ENCODE measurements around the gene PPP1R18. TPM values are rescaled to one million over a fixed set of nuclear protein-coding genes. Genes with fewer than 3 reads are reported as not detected.

PPP1R18 gene
- total and polyA plus RNA-seq, 9 of the 15 experiments (the other 6 are each of a cell fraction or from before 2014, with no cell fraction given): 12.0 to 99.2 (median 42.6) TPM

DNA sequence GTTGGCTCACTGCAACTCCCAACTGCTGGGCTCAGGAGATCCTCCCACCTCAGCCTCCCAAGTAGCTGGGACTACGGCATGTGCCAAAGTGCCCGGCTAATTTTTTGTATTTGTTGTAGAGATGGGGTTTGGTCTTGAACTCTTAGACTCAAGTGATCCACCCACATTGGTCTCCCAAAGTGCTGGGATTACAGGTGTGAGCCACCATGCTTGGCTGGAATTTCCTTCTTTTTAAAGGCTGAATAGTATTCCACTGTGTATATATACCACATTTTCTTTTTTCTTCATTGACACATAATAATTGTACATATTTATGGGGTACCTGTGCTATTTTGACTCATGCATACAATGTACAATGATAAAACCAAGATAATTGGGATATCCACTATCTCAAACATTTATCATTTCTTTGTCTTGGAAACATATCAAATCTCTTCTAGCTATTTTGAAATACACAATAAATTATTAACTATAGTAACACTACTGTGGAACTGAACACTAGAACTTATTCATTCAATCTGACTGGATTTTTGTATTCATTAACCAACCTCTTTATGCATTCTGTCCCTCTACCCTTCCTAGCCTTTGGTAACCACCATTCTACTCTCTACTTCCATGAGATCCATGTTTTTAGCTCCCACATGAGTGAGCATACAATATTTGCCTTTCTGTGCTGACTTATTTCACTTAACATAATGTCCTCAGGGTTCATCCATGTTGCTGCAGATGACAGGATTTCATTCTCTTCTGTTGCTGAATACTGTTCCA, 22.8 kb upstream of the PPP1R18 start:
- Histone ChIP-seq H3K36me3 (ENCODE audit: control insufficient read depth, insufficient read depth, low read length) (peaks cover 90% of the 10 kb centered on the region), H3K4me1 (replicated peaks in 1 of 2; ENCODE audit: control insufficient read depth in 2 of 2, insufficient read depth in 2 of 2, low read length in 2 of 2) (no peaks in the 10 kb centered on the region; a peak in 1 of 5 replicates), H3K4me2 (ENCODE audit: insufficient read depth, low read length) (no peak overlapping the region), H3K9me1 (ENCODE audit: control insufficient read depth, insufficient read depth, low read length) (no peaks in the 10 kb centered on the region), H2AFZ (ENCODE audit: low read depth, low read length) (no peak overlapping the region), H4K20me1 (replicated peaks; ENCODE audit: control insufficient read depth, insufficient read depth, low read length) (no peaks in the 10 kb centered on the region), H3K79me2 (ENCODE audit: control insufficient read depth, insufficient read depth, low read length) (peaks cover 4% of the 10 kb centered on the region; the same call in 1 of the 3 replicates), H3K27ac (ENCODE audit: extremely low read depth, low read depth, low read length) (no peak overlapping the region), H3K4me3 (no peak overlapping the region), H3K9ac (ENCODE audit: insufficient read depth in 1 of 2, low read depth in 2 of 2, low read length in 2 of 2) (no peak overlapping the region), H3K9me3 (replicated peaks; ENCODE audit: control insufficient read depth, insufficient read depth, low read depth, low read length) (no peaks in the 10 kb centered on the region), H3K27me3 (ENCODE audit: control insufficient read depth in 2 of 2, insufficient read depth in 2 of 2, low read length in 2 of 2) (no peaks in the 10 kb centered on the region)
- no peak for FAIRE-seq
- WGBS (ENCODE audit: insufficient coverage, low coverage, missing lambda C conversion rate): 95% methylated on average over 2 of the region's 2 CpGs
- ATAC-seq: no peak
- no TSS peak for BruUV-seq (replicated peaks)
- POLR2A ChIA-PET: interaction anchor here (0.6 to 27.1 kb wide), 4 partner anchors 2 to 1790 kb away, joined by 3 to 524 read pairs (median 264); partner anchors contain the start of genes MDC1, NRM and TUBB
- CTCF ChIA-PET (ENCODE audit: low intra/inter-chr PET ratio): no interaction called here
- DNase-seq (ENCODE audit: extremely low read depth in 1 of 4, low spot score in 3 of 4): no peak
- in situ Hi-C loops (cut with MboI): no loop called here
- intact Hi-C loops (cut with micrococcal nuclease): no loop called here
- TF ChIP-seq ZNF778 (CRISPR knock-in tag; IDR thresholded peaks at IDR 0.05): no peak
- no peak for TF ChIP-seq ILF3 (IDR thresholded peaks at IDR 0.05; ENCODE audit: borderline replicate concordance)
- TF ChIP-seq ZNF24 (IDR thresholded peaks at IDR 0.05): no peak
- no peak for TF ChIP-seq TFE3 (CRISPR knock-in tag; IDR thresholded peaks at IDR 0.05)
- TF ChIP-seq NCOR1 (IDR thresholded peaks at IDR 0.05): no peak
- TF ChIP-seq BRD9 (IDR thresholded peaks at IDR 0.05; ENCODE audit: low read depth, partially characterized antibody): no peak
- TF ChIP-seq, protein P1, sequence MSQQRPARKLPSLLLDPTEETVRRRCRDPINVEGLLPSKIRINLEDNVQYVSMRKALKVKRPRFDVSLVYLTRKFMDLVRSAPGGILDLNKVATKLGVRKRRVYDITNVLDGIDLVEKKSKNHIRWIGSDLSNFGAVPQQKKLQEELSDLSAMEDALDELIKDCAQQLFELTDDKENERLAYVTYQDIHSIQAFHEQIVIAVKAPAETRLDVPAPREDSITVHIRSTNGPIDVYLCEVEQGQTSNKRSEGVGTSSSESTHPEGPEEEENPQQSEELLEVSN (IDR thresholded peaks at IDR 0.05; ENCODE audit: borderline replicate concordance in 1 of 2, extremely low read depth in 1 of 2, insufficient read depth in 1 of 2, insufficient read length in 1 of 2, low read depth in 1 of 2, low read length in 1 of 2, poor library complexity in 1 of 2, severe bottlenecking in 1 of 2): no peak
- TF ChIP-seq FOXA3 (CRISPR knock-in tag; conservative IDR thresholded peaks at IDR 0.05 in 1 of 2, IDR thresholded peaks at IDR 0.05 in 1 of 2): no peak
- no peak for TF ChIP-seq TBP (optimal IDR thresholded peaks at IDR 0.05; ENCODE audit: low read depth, low read length)
- no peak for TF ChIP-seq XRCC4 (IDR thresholded peaks at IDR 0.05; ENCODE audit: extremely low read depth, insufficient read depth, insufficient read length)
- TF ChIP-seq BACH1 (tag; IDR thresholded peaks at IDR 0.05): no peak
- TF ChIP-seq, protein P2, sequence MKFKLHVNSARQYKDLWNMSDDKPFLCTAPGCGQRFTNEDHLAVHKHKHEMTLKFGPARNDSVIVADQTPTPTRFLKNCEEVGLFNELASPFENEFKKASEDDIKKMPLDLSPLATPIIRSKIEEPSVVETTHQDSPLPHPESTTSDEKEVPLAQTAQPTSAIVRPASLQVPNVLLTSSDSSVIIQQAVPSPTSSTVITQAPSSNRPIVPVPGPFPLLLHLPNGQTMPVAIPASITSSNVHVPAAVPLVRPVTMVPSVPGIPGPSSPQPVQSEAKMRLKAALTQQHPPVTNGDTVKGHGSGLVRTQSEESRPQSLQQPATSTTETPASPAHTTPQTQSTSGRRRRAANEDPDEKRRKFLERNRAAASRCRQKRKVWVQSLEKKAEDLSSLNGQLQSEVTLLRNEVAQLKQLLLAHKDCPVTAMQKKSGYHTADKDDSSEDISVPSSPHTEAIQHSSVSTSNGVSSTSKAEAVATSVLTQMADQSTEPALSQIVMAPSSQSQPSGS (CRISPR knock-in tag; IDR thresholded peaks at IDR 0.05): no peak
- TF ChIP-seq, protein P3, sequence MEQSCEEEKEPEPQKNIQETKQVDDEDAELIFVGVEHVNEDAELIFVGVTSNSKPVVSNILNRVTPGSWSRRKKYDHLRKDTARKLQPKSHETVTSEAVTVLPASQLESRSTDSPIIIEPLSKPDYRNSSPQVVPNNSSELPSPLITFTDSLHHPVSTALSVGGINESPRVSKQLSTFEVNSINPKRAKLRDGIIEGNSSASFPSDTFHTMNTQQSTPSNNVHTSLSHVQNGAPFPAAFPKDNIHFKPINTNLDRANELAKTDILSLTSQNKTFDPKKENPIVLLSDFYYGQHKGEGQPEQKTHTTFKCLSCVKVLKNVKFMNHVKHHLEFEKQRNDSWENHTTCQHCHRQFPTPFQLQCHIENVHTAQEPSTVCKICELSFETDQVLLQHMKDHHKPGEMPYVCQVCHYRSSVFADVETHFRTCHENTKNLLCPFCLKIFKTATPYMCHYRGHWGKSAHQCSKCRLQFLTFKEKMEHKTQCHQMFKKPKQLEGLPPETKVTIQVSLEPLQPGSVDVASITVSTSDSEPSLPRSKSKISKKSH (CRISPR knock-in tag; IDR thresholded peaks at IDR 0.05): no peak
- TF ChIP-seq NR2F6 (CRISPR knock-in tag; IDR thresholded peaks at IDR 0.05): no peak
- no peak for TF ChIP-seq HSF4 (CRISPR knock-in tag; IDR thresholded peaks at IDR 0.05; ENCODE audit: borderline replicate concordance)
- TF ChIP-seq SIN3B (IDR thresholded peaks at IDR 0.05; ENCODE audit: low read depth): no peak
- TF ChIP-seq DACH1 (IDR thresholded peaks at IDR 0.05; ENCODE audit: partially characterized antibody): no peak
